SK-N-DZ (cell line): Measurements from ENCODE around the gene CEP95. TPM values are rescaled to one million over a fixed set of nuclear protein-coding genes. Genes with fewer than 3 reads are reported as not detected.
"Not testable (repeated sequence)": the region's sequence is repeated elsewhere in the genome, so short reads cannot be mapped to it uniquely, and the experiment has no call there.

ENCODE experiments used
- DNase-seq: peaks from one replicate; pipeline ENCODE4 v3.0.0-alpha.2; 2015; ENCODE audit warnings: low spot score
- polyA plus RNA-seq, 2 experiments: library from polyadenylated mRNA; depleted of rRNA; stranded (reverse); fragments of >200 nt; gene quantifications; 2 replicates each; pipeline ENCODE4 v1.2.3, GENCODE V29; 2014

The CEP95 gene
- 45.5 and 67.4 TPM in 2 replicates for polyA plus RNA-seq (2014; cell fraction: cytosol; rRNA removed)
- 225 and 324 TPM in 2 replicates for polyA plus RNA-seq (2014; cell fraction: nucleus; rRNA removed)

GRCh38 chr17:64506576-64507412 lies at the start of gene CEP95:
CEP95 (plus strand) TSS chr17:64506977; CDS start chr17:64507098, 121 bp downstream.
- peak; percentile 98 for DNase-seq

- DNase-seq: no peak
Measured at GRCh38 chr17:64457156-64457555, 49.6 kb upstream of the CEP95 start.

GRCh38 chr17:64458756-64459155 lies 48.0 kb upstream of the CEP95 start:
- no peak for DNase-seq

GRCh38 chr17:64459284-64459747 lies 47.5 kb upstream of the CEP95 start:
- DNase-seq: no peak

GRCh38 chr17:64459818-64460217 lies 47.0 kb upstream of the CEP95 start:
- DNase-seq: not testable (repeated sequence)

- no peak for DNase-seq
Measured at GRCh38 chr17:64460955-64461354, 45.8 kb upstream of the CEP95 start.

GRCh38 chr17:64461788-64462187 lies 45.0 kb upstream of the CEP95 start:
- no peak for DNase-seq

GRCh38 chr17:64466019-64466735 lies 40.6 kb upstream of the CEP95 start:
- peak; percentile 29 for DNase-seq

- not testable (repeated sequence) for DNase-seq
Measured at GRCh38 chr17:64466834-64467233, 39.9 kb upstream of the CEP95 start.

GRCh38 chr17:64470625-64471024 lies 36.2 kb upstream of the CEP95 start:
- no peak for DNase-seq

- no peak for DNase-seq
Measured at GRCh38 chr17:64471440-64471839, 35.3 kb upstream of the CEP95 start.

GRCh38 chr17:64472564-64472963 lies 34.2 kb upstream of the CEP95 start:
- no peak for DNase-seq

GRCh38 chr17:64477849-64478248 lies 28.9 kb upstream of the CEP95 start:
- no peak for DNase-seq

- DNase-seq: no peak
Measured at GRCh38 chr17:64480951-64481350, 25.8 kb upstream of the CEP95 start.

- no peak for DNase-seq
Measured at GRCh38 chr17:64484380-64484779, 22.4 kb upstream of the CEP95 start.

- no peak for DNase-seq
Measured at GRCh38 chr17:64488301-64488700, 18.5 kb upstream of the CEP95 start.

GRCh38 chr17:64491034-64491860 lies 15.5 kb upstream of the CEP95 start:
- DNase-seq: no peak

GRCh38 chr17:64491994-64492393 lies 14.8 kb upstream of the CEP95 start:
- no peak for DNase-seq

- DNase-seq: no peak
Measured at GRCh38 chr17:64492481-64493109, 14.2 kb upstream of the CEP95 start.

GRCh38 chr17:64494121-64494520 lies 12.7 kb upstream of the CEP95 start:
- no peak for DNase-seq

GRCh38 chr17:64495300-64495699 lies 11.5 kb upstream of the CEP95 start:
- DNase-seq: not testable (repeated sequence)
